HepG2 (cell line): ENCODE measurements around the gene CD244. TPM values are rescaled to one million over a fixed set of nuclear protein-coding genes. Genes with fewer than 3 reads are reported as not detected.

Experiments used
- ATAC-seq: fragments of 200-7000 bp; cut with Tn5 transposase; 3 replicates; pipeline ENCODE4 v1.9.1; 2020; ENCODE audit warnings: mild to moderate bottlenecking, moderate library complexity
- BruUV-seq: library from RNA; stranded (reverse); fragments of 400-500 nt; replicated peaks from 2 replicates; lab custom pipeline; 2021; lab: Mats Ljungman, UMichigan
- CTCF ChIA-PET: fragments of 300-600 bp; formaldehyde crosslinking; extraction: SDS; loops from one replicate; lab custom pipeline; 2021; ENCODE audit warnings: low total read pairs, inconsistent platforms, low intra/inter-chr PET ratio; lab: Yijun Ruan, JAX
- POLR2A ChIA-PET: fragments of 350-600 bp; sonication (Branson Sonifier 250); formaldehyde crosslinking; loops from one replicate; lab custom pipeline; 2020; ENCODE audit warnings: antibody characterized with exemption, inconsistent platforms; lab: Yijun Ruan, JAX
- DNase-seq: peaks from one replicate; pipeline ENCODE4 v3.0.0-alpha.2; 2015; ENCODE audit warnings: low spot score
- FAIRE-seq: peaks from 3 replicates; lab custom pipeline; 2011; peaks lifted over from hg19 to GRCh38; lab: Jason Lieb, UNC
- H2AFZ ChIP-seq: one replicate; pipeline ENCODE4 v1.6.1; 2011; ENCODE audit warnings: low read length, inconsistent platforms
- H3K27ac ChIP-seq: fragments of 300-600 bp; 3 replicates; pipeline ENCODE4 v1.8.0; 2011; ENCODE audit warnings: mixed run types, mild to moderate bottlenecking, mixed read lengths, low read length, inconsistent platforms; ENCODE audit not compliant: insufficient read depth; ENCODE audit errors: extremely low read length
- H3K27me3 ChIP-seq, 2 experiments: fragments of 200-600 bp in 1 of 2; 2 replicates in 1 of 2; 3 replicates in 1 of 2; pipeline versions ENCODE4 v1.6.0 to v1.8.0; 2011; ENCODE audit warnings: low read length in 2 of 2, mild to moderate bottlenecking in 2 of 2, moderate library complexity in 2 of 2, inconsistent platforms in 1 of 2; ENCODE audit not compliant: insufficient read depth in 2 of 2, control insufficient read depth in 1 of 2
- H3K36me3 ChIP-seq, 2 experiments: fragments of 200-600 bp in 1 of 2; replicated peaks in 1 of 2; 2 replicates in 1 of 2; 3 replicates in 1 of 2; pipeline versions ENCODE4 v1.5.1 to v1.8.0; 2011; ENCODE audit warnings: low read length in 2 of 2, inconsistent platforms in 1 of 2; ENCODE audit not compliant: insufficient read depth in 2 of 2, control insufficient read depth in 1 of 2
- H3K4me1 ChIP-seq: 2 replicates; pipeline ENCODE4 v1.5.1; 2012; ENCODE audit warnings: low read length, inconsistent platforms; ENCODE audit not compliant: insufficient read depth
- H3K4me2 ChIP-seq: 2 replicates; pipeline ENCODE4 v1.6.0; 2011; ENCODE audit warnings: low read depth, low read length, inconsistent platforms
- H3K4me3 ChIP-seq, 3 experiments: fragments of 200-600 bp in 1 of 3; sonication (generic), shearing (Covaris generic) in 1 of 3; replicated peaks in 1 of 3; 2 replicates each; pipeline ENCODE4 v1.5.1; 2011 to 2016; ENCODE audit warnings: low read length in 3 of 3, inconsistent platforms in 2 of 3, low read depth in 2 of 3, mild to moderate bottlenecking in 2 of 3, control low read depth in 1 of 3, mixed read lengths in 1 of 3; ENCODE audit not compliant: insufficient read depth in 1 of 3
- H3K79me2 ChIP-seq: one replicate; pipeline ENCODE4 v1.6.1; 2011; ENCODE audit warnings: low read length, inconsistent platforms; ENCODE audit not compliant: insufficient read depth
- H3K9ac ChIP-seq: 2 replicates; pipeline ENCODE4 v1.6.0; 2011; ENCODE audit warnings: mild to moderate bottlenecking, low read depth, low read length, inconsistent platforms; ENCODE audit not compliant: insufficient read depth
- H3K9me3 ChIP-seq: 2 replicates; pipeline ENCODE4 v1.5.1; 2012; ENCODE audit warnings: mild to moderate bottlenecking, low read length
- H4K20me1 ChIP-seq: 2 replicates; pipeline ENCODE4 v1.6.0; 2011; ENCODE audit warnings: inconsistent platforms, mild to moderate bottlenecking, low read length, moderate library complexity; ENCODE audit not compliant: insufficient read depth
- JUND ChIP-seq: sonication (generic); formaldehyde crosslinking; IDR thresholded peaks from 2 replicates; pipeline ENCODE4 v1.8.0; 2022; ENCODE audit warnings: mild to moderate bottlenecking, missing genetic modification reagents
- KDM2A ChIP-seq: sonication (generic); formaldehyde crosslinking; IDR thresholded peaks from 2 replicates; pipeline ENCODE4 v1.4.0; 2020; ENCODE audit warnings: low read depth, missing genetic modification reagents, borderline replicate concordance
- ZBTB14 ChIP-seq: sonication (generic); formaldehyde crosslinking; IDR thresholded peaks from 2 replicates; pipeline ENCODE4 v1.4.0; 2020; ENCODE audit warnings: missing genetic modification reagents
- ZKSCAN8 ChIP-seq: IDR thresholded peaks from 2 replicates; pipeline ENCODE4 v1.6.1; 2016; ENCODE audit warnings: borderline replicate concordance, missing genetic modification reagents, missing compliant biosample characterization
- ZNF33A ChIP-seq: sonication (generic); formaldehyde crosslinking; IDR thresholded peaks from 2 replicates; pipeline ENCODE4 v1.5.1; 2020; ENCODE audit warnings: missing genetic modification reagents, mild to moderate bottlenecking, moderate library complexity, borderline replicate concordance
- ZNF607 ChIP-seq: sonication (generic); formaldehyde crosslinking; IDR thresholded peaks from 2 replicates; pipeline ENCODE4 v1.5.1; 2020; ENCODE audit warnings: missing genetic modification reagents, mild to moderate bottlenecking, borderline replicate concordance
- WGBS: methylation state at CpG from one replicate; pipeline ENCODE4 v1.1.6; 2017; ENCODE audit warnings: low lambda C conversion rate; 5-methylcytosine and 5-hydroxymethylcytosine counted together
- in situ Hi-C: cut with HindIII; loops from 2 replicates; pipeline ENCODE4 v1.10.0; 2017; ENCODE audit warnings: low pct_unique_long_range_greater_than_20kb; ENCODE audit not compliant: extremely low pct_ligation_motif_present
- intact Hi-C: fragments of 100-400 bp; cut with micrococcal nuclease; formaldehyde crosslinking; loops from one replicate; pipeline ENCODE4 v1.10.0; 2022; ENCODE audit not compliant: unreplicated experiment
- polyA plus RNA-seq, 8 experiments: library from polyadenylated mRNA; depleted of rRNA in 3 of 8; stranded (reverse) in 7 of 8; unstranded in 1 of 8; fragments of >200 nt; fragmentation: Illumina TruSeq in 4 of 8; extraction: Trizol in 4 of 8; gene quantifications; 2 replicates each; pipeline versions ENCODE4 v1.2.1 to v1.2.3, GENCODE V29; 2011 to 2016; ENCODE audit warnings: low read depth in 4 of 8, missing spikeins in 1 of 8, mixed read lengths in 1 of 8; ENCODE audit not compliant: insufficient read depth in 1 of 8
- total RNA-seq, 5 experiments: library from RNA; depleted of rRNA; stranded (reverse); fragments of >200 nt; fragmentation: Illumina TruSeq; extraction: Trizol; gene quantifications; 2 replicates each; pipeline ENCODE4 v1.2.3, GENCODE V29; 2016; ENCODE audit warnings: low read depth in 1 of 5
- TF ChIP-seq, protein P1 (sequence below): sonication (generic); formaldehyde crosslinking; IDR thresholded peaks from 2 replicates; pipeline ENCODE4 v1.5.0; 2020; ENCODE audit warnings: missing genetic modification reagents

Gene CD244
- total and polyA plus RNA-seq, 2 of the 13 experiments (the other 11 are each of a cell fraction or from before 2014, with no cell fraction given), result 0.09 TPM; not detected in 1

- WGBS, result 40% methylated on average over 3 of the region's 3 CpGs
- Histone ChIP-seq H3K9me3 (no peaks in the 10 kb centered on the region), H3K4me1 (no peaks in the 10 kb centered on the region), H3K27ac (no peak overlapping the region), H3K79me2 (no peaks in the 10 kb centered on the region), H3K4me3 (no peak overlapping the region), H3K36me3 (no peaks in the 10 kb centered on the region), H3K9ac (no peak overlapping the region), H3K4me2 (no peak overlapping the region), H4K20me1 (no peaks in the 10 kb centered on the region), H2AFZ (no peak overlapping the region), H3K27me3 (no peaks in the 10 kb centered on the region; a peak in 1 of 5 replicates)
- FAIRE-seq (no peak), ATAC-seq (no peak), DNase-seq (no peak)
- intact Hi-C loops (no loop called here), in situ Hi-C loops (loop anchor here (10.0 kb wide), 1 partner anchor 45 kb away; no protein-coding TSS in a partner anchor)
- TF ChIP-seq ZNF33A (CRISPR knock-in tag) (no peak), ZKSCAN8 (CRISPR knock-in tag) (no peak), ZNF607 (CRISPR knock-in tag) (no peak), KDM2A (CRISPR knock-in tag) (no peak), JUND (CRISPR knock-in tag) (no peak), ZBTB14 (CRISPR knock-in tag) (no peak)
- TF ChIP-seq, protein P1, sequence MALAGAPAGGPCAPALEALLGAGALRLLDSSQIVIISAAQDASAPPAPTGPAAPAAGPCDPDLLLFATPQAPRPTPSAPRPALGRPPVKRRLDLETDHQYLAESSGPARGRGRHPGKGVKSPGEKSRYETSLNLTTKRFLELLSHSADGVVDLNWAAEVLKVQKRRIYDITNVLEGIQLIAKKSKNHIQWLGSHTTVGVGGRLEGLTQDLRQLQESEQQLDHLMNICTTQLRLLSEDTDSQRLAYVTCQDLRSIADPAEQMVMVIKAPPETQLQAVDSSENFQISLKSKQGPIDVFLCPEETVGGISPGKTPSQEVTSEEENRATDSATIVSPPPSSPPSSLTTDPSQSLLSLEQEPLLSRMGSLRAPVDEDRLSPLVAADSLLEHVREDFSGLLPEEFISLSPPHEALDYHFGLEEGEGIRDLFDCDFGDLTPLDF (CRISPR knock-in tag), result no peak
- ChIA-PET CTCF (no interaction called here), POLR2A (no interaction called here)
- no TSS peak for BruUV-seq
Observed at GRCh38 chr1:160880216-160880615, 17.5 kb upstream of the CD244 start.
